Islet of Langerhans (tissue), 1 donor: ENCODE data around the gene OR52K2.
"Not testable (repeated sequence)": the region's sequence is repeated elsewhere in the genome, so short reads cannot be mapped to it uniquely, and the experiment has no call there.

Source experiments
- FAIRE-seq: peaks from one replicate; lab custom pipeline; 2011; peaks lifted over from hg19 to GRCh38; lab: Jason Lieb, UNC

The OR52K2 gene

DNA sequence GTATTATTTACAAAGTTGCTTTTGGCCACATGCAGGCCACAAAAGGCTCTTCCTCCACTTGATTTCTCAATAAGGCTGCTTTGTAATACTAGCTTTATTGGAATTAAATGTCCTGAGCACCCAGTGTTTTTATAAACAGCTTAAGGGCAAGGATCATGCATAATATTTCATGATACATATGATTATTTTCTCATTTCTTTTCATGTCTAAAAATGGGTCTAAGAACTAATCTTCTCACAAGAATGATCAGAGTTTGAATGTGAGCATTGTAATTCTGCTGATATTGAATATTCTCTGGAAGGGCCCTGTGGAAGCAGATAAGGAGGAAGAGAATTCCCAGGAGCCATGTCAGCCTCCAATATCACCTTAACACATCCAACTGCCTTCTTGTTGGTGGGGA lies at the start of gene OR52K2:
Gene OR52K2 (plus strand): TSS at position 301 of the 400 bp plus-strand sequence. CDS start 45 bp downstream, at position 346.
- FAIRE-seq: no peak

DNA sequence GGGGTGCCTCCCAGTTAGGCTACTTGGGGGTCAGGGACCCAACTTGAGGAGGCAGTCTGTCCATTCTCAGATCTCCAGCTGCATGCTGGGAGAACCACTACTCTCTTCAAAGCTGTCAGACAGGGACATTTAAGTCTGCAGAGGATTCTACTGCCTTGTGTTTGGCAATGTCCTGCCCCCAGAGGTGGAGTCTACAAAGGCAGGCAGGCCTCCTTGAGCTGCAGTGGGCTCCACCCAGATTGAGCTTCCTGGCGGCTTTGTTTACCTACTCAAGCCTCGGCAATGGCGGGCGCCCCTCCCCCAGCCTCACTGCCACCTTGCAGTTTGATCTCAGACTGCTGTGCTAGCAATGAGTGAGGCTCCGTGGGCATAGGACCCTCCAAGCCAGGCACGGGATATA lies 42.9 kb upstream of the OR52K2 start:
- FAIRE-seq: not testable (repeated sequence)

GRCh38 chr11:4416306-4416705 lies 32.8 kb upstream of the OR52K2 start:
- no peak for FAIRE-seq

DNA sequence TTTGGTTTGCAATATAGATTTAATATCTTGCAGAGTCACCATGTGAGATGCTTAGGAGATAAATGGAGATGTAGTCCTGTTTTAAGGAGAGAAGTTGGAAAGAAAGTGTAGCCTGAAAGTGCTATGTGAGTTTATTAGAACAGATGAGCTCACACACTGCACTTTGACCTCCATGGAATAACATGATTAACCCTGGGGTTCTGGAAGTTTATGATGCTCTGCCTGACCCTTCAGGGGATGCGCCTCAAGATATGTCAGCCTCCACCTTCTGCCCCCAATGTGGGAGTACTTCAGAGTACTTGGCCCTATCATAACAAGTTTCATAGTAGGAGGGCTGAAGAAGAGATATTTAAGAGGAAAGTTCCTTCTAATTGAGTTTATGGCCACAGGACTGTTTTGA lies 32.3 kb upstream of the OR52K2 start:
- no peak for FAIRE-seq

DNA sequence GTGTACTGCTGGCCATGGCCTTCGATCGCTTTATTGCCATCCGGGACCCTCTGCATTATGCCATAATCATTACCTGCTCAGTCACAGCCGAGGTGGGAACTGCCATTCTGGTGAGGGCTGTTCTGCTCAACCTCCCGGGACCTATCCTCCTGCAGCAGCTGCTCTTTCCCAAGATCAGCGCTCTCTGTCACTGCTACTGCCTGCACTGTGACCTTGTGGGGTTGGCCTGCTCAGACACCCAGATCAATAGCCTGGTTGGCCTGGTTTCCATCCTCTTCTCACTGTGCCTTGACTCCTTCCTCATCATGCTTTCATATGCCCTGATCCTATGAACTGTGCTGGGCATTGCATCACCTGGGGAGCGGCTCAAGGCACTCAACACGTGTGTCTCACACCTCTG lies 30.7 kb upstream of the OR52K2 start:
- no peak for FAIRE-seq

DNA sequence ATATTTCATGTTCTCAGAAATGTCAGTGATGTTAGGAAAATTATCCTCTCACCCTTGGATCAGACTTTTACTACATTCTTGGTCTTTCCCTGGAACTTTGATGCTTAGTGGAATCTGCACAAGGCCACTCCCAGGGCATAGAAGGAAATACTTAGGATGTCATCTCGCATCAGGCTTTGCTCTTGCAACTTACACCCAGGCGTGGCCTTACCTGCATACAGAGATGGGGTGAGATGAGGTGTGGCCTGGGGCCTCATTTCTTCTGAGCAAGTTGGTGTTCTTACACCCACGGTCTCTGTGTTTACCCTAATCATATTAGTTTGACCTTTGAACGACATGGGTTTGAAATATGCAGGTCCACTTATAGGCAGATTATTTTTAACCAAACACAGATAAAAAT lies 19.0 kb upstream of the OR52K2 start:
- FAIRE-seq: no peak

GRCh38 chr11:4433856-4434255 lies 15.2 kb upstream of the OR52K2 start:
- FAIRE-seq: no peak

- FAIRE-seq: no peak
Measured at GRCh38 chr11:4436411-4436810, 12.7 kb upstream of the OR52K2 start.

GRCh38 chr11:4441515-4441914 lies 7.6 kb upstream of the OR52K2 start:
- FAIRE-seq: no peak

- no peak for FAIRE-seq
Measured at GRCh38 chr11:4443232-4443891, 5.7 kb upstream of the OR52K2 start.

DNA sequence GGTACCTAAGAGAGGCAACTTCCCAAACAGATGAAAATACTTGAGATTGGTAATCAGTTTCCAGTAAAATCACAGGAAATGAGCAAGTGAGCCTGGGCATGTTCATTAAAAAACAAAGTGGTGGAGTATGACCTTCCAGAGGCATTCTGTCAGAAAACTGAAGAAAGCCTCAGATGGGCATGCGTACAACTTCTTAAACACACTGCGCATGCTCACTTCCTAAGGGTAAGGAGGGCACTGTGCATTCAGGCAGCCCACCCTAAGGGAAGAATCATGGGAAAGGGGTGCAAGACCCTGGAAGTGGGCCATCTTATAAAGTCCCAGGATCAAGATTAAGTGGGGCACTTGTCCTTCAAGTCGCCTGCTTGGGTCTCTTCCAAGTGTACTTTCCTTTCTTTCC lies 4.0 kb downstream of the OR52K2 start:
- no peak for FAIRE-seq

DNA sequence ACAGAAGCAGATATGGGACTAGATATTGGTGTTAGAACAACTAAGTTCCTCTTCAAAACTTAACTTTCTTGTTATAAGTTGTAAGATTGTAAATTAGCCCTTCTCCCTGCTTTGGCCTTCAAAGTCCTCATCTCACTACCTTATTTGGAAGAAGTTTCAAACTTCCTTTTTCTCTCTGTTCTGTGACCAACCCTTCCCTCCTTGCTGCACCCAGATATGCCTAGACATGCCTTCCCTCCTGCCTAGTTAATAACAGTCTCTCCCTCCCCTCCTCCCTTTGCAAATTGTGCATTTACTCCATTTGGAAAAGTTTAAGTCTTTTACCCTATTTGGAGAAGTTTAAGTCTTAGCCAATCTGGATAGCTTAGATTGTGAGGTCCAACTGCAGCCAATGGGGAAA lies 4.9 kb downstream of the OR52K2 start:
- FAIRE-seq: no peak

GRCh38 chr11:4455419-4455818 lies 6.3 kb downstream of the OR52K2 start:
- FAIRE-seq: no peak

GRCh38 chr11:4459500-4459899 lies 10.4 kb downstream of the OR52K2 start:
- no peak for FAIRE-seq

DNA sequence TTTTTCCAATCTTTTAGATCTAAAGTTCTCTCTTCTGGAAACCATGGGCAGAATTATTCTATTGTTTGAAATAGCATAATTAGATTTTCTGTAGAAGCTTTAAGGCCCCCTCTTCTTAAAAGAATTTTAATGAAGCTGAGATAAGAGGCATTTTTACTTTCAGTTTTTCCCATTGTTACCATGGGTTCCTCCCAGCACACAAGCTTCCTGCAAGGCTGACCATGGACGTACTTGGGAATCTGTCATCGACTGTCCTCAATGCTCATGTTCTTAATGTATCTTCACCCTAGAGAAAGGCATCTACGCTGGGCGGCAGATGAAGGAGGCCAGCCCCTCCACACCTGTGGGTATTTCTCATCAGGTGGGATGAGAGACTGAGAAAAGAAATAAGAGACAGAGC lies 11.1 kb downstream of the OR52K2 start:
- no peak for FAIRE-seq

DNA sequence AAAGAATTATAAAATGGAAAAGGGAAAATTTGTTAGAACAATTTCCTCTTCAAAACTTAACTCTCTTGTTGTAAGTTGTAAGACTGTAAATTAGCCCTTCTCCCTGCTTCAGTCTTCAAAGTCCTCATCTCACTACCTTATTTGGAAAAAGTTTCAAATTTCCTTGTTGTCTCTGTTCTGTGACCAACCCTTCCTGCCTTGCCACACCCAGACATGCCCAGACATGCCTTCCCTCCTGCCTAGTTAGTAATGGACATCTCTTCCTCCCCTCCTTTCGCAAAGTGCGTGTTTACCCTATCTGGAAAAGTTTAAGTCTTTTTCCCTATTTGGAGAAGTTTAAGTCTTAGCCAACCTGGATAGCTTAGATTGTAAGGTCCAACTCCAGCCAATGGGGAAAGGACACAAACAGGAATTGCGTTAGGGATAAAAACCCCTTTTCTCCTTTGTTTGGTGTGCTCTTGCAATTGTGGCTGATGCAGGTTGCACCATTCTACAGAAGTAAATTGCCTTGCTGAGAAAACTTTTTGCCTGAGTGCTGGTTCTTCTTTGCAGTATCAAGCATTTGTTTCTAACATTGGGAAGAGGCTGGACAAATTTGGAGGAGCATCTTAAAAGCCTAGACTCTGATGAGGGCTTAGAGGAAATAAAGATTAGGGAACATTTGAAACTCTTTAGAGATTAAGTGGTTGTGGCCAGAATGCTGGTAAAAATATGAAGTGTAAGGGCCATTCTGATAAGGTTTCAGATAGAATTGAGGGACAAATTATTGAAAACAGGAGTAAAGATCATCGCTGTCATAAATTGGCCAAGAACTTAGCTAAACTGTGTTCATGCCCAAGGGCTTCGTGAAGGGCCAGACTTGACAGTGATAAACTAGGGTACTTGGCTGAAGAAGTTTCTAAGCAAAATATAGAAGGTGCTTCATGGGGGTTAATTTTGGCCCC lies 15.4 kb downstream of the OR52K2 start:
- no peak for FAIRE-seq

GRCh38 chr11:4465407-4465806 lies 16.3 kb downstream of the OR52K2 start:
- FAIRE-seq: no peak

- no peak for FAIRE-seq
Measured at GRCh38 chr11:4466131-4466870, 17.2 kb downstream of the OR52K2 start.

DNA sequence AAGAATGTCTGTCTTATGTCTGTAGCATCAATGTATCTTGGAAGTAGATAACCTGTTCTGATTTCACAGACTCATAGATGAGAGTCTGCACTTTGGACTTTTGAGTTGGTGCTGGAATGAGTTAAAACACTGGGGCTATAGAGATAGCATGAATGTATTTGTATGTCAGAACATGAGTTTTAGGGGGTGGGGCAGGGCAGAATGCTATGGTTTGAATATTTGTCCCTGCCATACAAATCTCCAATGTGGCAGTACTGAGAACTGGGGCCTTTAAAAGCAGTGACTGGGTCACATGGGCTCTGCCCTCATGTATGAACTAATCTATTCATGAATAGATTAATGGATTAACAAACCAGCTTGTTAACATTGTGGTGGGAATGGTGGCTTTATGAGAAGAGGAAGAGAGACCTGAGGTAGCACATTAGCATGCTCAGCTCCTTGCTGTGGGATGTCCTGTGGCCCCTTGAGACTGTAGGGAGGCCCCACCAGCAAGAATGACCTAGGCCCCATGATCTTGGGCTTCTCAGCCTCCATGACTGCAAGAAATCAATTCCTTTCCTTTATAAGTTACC lies 17.9 kb downstream of the OR52K2 start:
- FAIRE-seq: no peak

GRCh38 chr11:4467811-4468606 lies 18.9 kb downstream of the OR52K2 start:
- FAIRE-seq: no peak

DNA sequence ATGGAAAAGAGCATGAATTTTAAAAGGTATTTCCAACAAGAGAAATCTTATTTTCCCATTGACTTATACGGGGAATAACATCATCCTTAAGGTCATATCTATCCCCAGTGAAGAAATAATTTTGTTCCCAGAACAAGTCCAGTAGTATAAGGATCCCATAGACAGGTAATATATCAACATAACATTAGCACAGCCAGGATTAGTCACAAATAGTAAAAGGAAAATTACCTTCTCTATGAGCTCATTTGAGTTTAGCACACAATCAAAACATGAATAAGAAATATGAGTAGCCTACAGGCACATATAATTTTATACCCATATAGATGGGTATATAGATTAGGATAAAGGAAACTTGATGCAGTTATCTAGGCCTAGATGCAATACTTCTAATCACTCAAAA lies 30.5 kb downstream of the OR52K2 start:
- no peak for FAIRE-seq
